MM.1S (cell line): Measurements from ENCODE around the gene GFM1.

Source experiments
- EZH2 ChIP-seq: fragments of 300-600 bp; sonication (generic); optimal IDR thresholded peaks from 2 replicates; pipeline ENCODE3; 2017; ENCODE audit warnings: low read depth, mild to moderate bottlenecking, antibody characterized with exemption, low read length, mixed read lengths
- EZH2phosphoT487 ChIP-seq: fragments of 300-600 bp; sonication (generic); IDR thresholded peaks from 2 replicates; pipeline ENCODE4 v1.6.1; 2018; ENCODE audit warnings: antibody characterized with exemption, low read length
- TF ChIP-seq, protein P1 (sequence below): fragments of 300-600 bp; sonication (generic); IDR thresholded peaks from 2 replicates; pipeline ENCODE4 v1.5.1; 2016; ENCODE audit warnings: antibody characterized with exemption, low read length, mixed read lengths

DNA sequence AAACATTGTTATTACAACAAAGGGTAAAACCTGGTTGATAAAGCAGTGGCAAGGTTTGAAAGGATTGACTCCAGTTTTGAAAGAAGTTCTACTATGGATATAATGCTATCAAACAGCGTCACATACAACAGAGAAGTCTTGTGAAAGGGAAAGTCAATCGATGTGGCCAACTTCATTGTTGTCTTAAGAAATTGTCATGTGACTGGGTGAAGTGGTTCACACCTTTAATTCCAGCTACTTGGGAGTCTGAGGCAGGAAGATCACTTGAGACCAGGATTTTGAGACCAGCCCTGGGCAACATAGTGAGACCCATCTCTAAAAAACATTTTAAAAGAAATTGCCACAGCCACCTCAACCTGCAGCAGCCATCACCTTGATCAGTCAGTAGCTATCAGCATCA lies 34.4 kb downstream of the GFM1 start:
- TF ChIP-seq, protein P1, sequence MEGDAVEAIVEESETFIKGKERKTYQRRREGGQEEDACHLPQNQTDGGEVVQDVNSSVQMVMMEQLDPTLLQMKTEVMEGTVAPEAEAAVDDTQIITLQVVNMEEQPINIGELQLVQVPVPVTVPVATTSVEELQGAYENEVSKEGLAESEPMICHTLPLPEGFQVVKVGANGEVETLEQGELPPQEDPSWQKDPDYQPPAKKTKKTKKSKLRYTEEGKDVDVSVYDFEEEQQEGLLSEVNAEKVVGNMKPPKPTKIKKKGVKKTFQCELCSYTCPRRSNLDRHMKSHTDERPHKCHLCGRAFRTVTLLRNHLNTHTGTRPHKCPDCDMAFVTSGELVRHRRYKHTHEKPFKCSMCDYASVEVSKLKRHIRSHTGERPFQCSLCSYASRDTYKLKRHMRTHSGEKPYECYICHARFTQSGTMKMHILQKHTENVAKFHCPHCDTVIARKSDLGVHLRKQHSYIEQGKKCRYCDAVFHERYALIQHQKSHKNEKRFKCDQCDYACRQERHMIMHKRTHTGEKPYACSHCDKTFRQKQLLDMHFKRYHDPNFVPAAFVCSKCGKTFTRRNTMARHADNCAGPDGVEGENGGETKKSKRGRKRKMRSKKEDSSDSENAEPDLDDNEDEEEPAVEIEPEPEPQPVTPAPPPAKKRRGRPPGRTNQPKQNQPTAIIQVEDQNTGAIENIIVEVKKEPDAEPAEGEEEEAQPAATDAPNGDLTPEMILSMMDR = no peak
- no peak for TF ChIP-seq EZH2phosphoT487
- no peak for TF ChIP-seq EZH2
